AG20443 (cell line): ENCODE results near the gene TMTC3.
"Not testable (repeated sequence)": the region's sequence is repeated elsewhere in the genome, so short reads cannot be mapped to it uniquely, and the experiment has no call there.

Experiments used
- DNase-seq: peaks from one replicate; pipeline ENCODE4 v3.0.0; 2012; ENCODE audit warnings: low spot score, mixed read lengths

The TMTC3 gene

DNA sequence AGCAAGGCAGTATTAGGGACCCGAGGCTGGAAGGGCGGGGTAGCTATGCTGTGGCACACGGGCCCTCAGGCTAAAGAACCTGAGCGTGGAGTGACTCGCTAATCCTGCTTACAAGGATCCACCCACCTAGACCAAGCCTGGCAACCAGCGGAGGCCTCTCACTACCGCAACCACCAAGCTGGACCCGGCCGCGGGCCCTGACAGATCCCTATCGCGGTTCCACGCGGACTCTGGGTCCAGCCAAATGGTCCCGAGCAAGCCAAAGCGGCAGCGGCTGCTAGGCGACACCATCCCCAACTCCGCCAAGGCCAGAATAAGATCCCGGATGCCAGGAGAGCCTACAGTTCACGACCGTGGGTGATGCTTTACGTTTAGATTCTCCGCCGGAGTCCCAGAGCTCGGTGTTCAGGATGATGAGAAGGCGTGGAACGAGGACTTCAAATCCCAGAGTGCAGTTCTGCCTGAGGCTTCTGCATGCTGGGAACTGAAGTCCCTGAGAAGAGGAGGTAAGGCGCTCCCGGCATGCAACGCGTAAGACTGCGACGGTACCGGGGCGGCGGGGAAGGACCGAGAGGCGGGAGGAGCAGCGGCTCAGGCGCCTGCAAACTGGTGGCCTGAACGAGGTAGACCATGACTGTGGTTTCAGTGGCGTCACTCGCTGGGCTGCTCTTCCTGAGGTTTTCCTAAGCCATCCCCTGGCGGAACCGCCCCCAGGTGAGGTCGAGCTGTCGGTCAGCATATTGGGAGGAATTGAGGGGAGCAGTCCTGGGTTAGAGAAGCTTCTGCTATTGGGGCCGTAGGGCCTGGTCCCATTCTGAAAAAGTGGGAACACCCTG lies at the start of gene TMTC3, which contains the start of gene CEP290:
Gene TMTC3 (plus strand): TSS at position 534 of the 836 bp plus-strand sequence. CDS start 6,009 bp downstream, outside the sequence.
Gene CEP290 (minus strand): TSS at position 315 of the 836 bp plus-strand sequence. CDS start 781 bp downstream, outside the sequence.
- DNase-seq, result peak; percentile 95

DNA sequence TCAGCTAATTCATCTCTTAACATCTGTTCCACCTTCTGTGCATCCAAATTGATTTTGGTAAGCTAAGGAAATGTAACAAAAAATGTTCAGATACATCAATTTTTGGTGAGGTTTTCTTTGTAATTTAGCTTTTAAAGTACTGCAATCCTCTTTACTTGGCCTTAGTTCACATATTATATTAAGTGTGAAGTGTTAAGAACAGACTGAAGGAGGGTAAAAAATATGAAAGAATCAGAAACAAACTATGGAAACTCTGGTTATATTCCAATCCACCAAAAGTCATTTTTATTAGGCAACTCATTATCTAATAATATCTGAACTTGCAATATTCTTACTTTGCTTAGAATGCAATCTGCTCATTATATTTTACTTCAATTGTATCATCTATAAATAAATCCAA lies 49.3 kb upstream of the TMTC3 start:
- DNase-seq, result no peak

GRCh38 chr12:88093573-88093972 lies 48.5 kb upstream of the TMTC3 start:
- no peak for DNase-seq

DNA sequence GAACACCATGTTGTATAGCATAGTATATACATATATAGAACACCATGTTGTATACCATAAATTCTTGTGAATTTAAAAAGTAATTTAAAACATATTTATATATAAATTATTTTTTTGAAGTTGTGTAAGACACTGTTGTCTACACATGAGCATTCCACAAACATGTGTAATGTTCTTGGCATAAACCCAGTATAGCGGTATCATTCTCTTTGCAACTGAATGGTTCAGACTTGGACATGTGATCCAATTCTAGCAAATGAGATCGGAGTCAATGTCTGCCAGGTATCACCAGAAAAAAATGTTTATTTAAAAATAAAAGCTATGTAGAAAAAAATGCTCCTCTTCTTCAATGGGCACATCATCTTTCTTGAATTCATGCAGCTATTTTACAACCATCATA lies 34.1 kb upstream of the TMTC3 start:
- peak; percentile 2 for DNase-seq

DNA sequence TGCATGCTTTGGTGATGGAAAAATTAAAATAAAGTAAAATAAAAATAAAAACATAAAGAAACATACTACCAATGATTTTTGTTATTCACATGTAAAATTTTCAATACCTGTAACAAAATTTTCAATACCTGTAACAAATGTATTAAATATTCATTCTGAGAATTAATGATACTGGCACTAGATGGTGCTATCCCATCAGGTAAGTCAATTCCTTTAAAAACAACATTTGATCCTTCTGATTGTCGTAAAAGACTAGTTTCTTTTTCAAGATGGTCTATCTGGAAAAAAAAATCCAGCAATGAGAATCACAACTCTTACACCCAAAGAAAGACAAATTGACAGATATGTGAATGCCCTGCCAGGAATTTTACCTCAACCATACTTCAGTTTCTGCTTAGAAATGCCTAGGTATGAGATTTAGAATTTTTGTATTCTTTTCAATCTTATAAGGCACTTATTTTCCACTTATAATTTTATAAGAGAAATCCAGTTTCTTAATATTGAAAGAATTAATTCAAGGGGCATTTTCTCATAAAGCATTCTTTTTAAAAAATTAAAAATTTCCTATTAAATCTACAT lies 30.9 kb upstream of the TMTC3 start:
- DNase-seq, result peak; percentile 24

GRCh38 chr12:88113871-88114270 lies 28.2 kb upstream of the TMTC3 start:
- peak; percentile 14 for DNase-seq

GRCh38 chr12:88122666-88123065 lies 19.4 kb upstream of the TMTC3 start:
- no peak for DNase-seq

DNA sequence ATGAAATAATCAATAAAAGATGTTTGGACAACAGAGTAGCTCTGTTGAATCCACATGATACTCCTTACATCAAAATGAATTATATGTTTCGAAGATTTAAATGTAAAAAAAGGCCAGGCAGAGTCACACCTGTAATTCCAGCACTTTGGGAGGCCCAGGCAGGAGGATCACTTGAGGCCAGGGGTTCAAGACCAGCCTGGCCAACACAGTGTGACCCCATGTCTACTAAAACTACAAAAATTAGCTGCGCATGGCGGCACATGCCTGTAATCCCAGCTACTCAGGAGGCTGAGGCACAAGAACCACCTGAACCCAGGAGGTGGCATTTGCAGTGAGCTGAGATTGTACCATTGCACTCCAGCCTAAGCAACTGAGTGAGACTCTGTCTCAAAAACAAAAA lies 15.0 kb upstream of the TMTC3 start:
- DNase-seq, result no peak

DNA sequence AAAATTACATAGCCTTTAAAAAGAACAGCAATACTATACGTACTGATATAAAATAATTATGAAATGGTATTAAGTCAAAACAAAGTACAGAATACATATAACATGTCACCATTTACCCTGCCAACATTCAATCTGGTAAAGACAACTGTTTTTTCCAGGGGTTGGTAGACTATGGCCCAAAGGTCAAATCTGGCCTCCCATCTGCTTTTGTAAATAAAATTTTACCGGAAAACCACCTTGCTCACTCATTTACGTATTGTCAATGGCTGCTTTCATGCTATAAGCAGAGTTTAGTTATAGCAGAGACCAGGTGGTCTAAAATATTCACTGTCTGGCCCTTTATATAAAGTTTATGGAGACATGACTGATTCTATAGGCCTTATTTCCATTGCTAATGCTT lies 14.3 kb upstream of the TMTC3 start:
- DNase-seq, result no peak

DNA sequence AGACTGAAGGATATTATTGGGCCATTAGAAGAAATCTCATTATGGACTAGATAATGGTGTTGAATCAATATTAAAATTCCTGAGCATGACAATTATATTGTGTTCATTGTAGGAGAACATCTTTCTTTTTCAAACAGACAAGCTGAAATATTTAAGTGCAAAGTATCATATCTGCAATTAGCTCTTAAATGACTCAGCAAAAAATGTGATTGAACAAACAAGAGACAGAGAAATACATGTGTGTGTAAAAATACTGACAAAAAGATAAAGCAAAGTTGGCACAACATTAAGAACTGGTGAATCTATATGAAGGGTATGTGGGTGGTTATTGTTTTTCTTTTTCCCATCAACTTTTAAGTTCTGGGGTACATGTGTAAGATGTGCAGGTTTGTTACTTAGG lies 9.7 kb upstream of the TMTC3 start:
- no peak for DNase-seq

DNA sequence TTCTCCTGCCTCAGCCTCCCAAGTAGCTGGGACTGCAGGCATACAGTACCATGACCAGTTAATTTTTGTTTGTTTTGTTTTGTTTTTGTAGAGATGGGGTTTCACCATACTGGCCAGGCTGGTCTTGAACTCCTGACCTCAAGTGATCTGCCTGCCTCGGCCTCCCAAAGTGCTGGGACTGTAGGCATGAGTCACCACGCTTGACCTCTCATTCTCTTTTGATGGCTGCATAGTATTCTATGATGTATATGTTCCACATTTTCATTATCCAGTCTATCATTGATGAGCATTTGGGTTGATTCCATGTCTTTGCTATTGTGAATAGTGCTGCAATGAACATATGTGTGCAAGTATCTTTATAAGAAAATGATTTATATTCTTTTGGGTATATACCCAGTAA lies 8.9 kb upstream of the TMTC3 start:
- DNase-seq, result not testable (repeated sequence)

- not testable (repeated sequence) for DNase-seq
Measured at GRCh38 chr12:88139711-88140110, 2.4 kb upstream of the TMTC3 start.

DNA sequence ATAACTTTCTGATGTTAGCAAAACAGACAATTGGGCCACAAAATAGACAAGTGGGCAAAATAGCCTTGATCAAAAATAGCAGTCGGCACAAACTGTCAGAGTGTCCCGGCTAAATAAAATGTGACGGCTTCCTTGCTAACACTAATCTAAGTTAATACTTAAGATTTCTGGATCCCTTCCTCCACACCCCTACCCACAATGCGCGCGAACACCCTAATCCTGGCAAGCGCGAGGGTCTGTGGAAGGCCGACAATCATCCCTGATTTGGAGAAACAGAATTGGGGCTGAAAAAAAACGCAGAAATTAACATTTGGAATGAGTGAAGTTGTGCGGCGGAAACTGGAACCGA lies 708 bp upstream of the TMTC3 start:
- DNase-seq, result no peak

DNA sequence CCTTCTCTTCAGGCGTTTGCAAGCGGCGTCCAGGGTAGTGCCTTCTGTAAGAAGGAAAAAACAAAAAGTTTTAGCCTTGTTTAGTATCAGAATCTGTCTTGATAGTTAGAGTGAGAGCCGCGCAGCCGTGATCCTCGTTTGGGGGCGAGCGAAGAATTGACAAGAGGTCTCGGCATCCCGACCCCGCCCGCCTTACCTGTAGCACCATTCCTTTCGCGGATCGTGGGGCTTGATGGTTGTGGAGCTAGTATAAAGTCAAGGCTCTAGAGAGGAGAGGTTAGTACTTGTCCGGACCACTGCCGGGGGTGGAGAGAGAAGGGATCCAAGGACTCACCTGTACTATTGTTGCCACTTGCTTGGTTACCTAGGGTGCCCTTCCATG lies 494 bp downstream of the TMTC3 start:
- no peak for DNase-seq

- no peak for DNase-seq
Measured at GRCh38 chr12:88144037-88144436, 1.9 kb downstream of the TMTC3 start.

DNA sequence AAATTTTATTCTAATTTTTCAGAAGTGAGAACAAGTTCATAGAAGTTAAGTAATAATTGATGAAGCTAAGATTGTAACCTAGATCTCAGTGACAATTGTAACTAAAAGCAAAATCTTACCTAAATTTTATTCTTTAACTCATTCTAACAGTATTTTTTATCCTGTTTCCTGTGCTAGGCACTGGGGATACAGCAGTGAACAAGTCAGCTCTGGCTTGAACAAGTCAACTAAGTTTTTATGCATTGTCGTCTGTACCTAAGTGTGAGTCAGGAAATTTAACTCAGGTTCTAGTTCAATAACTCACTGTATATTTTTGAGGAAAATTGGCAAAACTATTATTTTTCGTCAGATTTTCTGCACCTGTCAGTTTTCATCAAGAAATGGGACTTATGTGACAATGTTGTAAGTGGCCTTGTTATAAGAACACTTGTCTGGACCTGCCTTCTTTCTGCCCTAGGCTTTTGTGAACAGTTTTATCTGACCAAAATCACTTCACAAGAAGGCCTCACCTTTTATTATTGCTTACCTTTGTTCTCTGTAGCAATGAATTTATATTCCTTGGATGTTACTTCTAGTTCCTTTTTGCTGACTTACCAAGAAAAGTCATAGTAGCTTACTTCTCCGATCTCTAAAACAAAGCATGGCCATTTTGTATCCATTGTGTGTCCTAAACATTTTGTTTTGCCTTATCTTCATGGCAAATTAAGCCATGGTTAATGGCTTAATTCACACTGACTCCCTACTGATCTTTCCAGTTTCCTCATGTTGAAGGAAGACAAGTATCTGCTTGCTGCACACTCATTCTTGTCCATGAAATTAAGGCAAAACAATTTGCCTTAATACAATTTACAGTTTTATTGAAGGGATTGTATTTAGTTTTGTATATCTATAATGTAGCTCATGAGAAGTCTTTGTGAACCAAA lies 2.7 kb downstream of the TMTC3 start:
- DNase-seq, result no peak

DNA sequence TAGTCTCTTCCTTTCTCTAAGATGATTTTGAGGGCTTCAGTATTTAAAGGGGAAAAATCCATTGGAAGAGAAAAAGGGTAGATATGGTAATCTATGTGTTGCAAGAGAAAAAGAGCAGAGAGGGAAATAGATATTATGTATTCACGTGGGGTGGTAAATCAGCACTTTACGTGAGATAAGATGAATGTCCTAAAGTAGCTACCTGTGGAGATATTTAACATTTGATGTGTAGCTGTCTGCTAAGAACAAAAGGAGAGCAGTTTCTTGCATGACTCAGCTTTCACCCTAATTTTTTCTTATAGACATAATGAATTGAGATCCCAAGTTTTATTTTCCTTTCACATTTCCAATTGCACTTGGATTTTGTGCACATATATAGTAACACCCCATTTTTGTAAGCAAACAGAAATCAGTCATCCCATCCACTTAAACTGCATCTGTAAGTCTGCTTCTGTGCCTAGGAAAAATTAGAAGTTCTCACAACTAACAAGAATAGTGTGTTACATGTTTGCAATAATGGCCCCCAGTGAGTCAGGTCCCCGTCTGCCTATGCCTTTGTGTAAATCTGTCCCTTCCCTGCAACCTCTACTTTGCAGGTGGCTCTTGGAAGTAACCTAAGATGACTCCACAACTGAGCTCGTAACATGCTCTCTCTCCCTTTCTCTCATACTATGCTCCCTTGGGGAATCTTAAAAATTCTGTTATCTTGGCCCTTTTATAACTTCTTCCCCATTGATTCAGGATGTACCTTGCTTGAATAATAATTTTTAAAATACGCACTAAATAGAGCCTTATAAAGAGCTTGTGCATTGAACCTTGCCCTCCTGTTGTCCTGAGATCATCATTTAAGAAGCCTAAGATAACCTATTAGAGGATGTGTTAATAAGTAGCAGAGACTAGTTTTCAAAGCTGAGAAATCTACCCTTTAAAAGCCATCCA lies 3.7 kb downstream of the TMTC3 start:
- no peak for DNase-seq

GRCh38 chr12:88150063-88150462 lies 8.0 kb downstream of the TMTC3 start:
- DNase-seq, result no peak

- DNase-seq, result peak; percentile 15
Measured at GRCh38 chr12:88153959-88154358, 11.9 kb downstream of the TMTC3 start.

DNA sequence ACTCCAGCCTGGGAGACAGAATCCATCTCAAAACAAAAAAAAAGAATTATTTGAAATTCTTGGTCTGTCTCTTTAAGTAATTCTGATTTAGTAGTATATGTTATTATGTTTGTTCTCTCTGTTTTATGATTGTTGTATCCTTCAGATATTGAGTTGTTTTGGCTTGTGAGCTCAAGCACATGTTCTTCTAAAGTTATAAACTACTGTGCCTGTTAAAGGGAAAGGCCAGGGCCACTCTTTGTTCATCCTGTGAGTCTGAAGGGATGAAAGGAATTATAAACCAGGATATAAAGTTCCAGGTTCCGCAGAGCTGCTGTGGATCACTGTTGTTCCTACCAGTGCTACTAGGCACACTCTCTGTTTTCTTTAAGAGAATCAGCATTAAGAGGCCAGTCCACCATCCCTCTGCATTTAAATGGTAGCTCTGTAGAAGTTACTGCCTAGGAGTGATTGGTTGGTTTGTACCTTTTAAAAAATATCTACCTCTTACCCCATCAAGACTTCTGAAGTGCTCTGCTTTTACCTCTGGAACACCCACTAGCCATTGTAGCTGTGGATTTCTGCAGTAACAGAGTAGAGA lies 14.1 kb downstream of the TMTC3 start:
- DNase-seq, result no peak

DNA sequence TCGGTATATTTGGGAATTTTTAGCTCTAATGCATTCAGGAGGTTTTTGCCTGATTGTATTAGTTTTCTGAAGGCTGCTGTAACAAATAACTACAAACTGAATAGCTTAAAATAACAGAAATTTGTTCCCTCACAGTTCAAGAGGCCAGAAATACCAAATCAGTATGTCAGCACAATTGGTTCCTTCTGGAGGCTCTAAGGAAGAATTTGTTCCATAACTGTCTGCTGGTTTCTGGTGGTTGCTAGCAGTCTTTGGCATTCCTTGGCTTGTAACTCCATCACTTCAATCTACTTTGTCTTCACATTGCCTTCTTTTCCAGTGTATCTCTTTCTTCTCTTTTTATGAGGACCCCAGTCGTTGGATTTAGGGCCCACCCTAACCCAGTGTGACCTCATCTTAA lies 21.3 kb downstream of the TMTC3 start:
- no peak for DNase-seq
